GM19351 (cell line): ENCODE results near the gene SEMA6D.

Experiments
- ATAC-seq: cut with Tn5 transposase; IDR thresholded peaks from one replicate; pipeline ENCODE4 v1.9.1; 2021; ENCODE audit warnings: mild to moderate bottlenecking, moderate library complexity; ENCODE audit not compliant: unreplicated experiment

SEMA6D gene

GRCh38 chr15:47780971-47781370, 63.7 kb downstream of the SEMA6D start:
- no peak for ATAC-seq

GRCh38 chr15:47781527-47781926, 64.2 kb downstream of the SEMA6D start:
- ATAC-seq, result no peak

- ATAC-seq, result no peak
Measured at GRCh38 chr15:47784820-47785219, 67.5 kb downstream of the SEMA6D start.

GRCh38 chr15:47786371-47786770, 69.1 kb downstream of the SEMA6D start:
- ATAC-seq, result no peak

GRCh38 chr15:47787875-47788274, 70.6 kb downstream of the SEMA6D start:
- ATAC-seq, result no peak

GRCh38 chr15:47788685-47789084, 71.4 kb downstream of the SEMA6D start:
- ATAC-seq, result no peak

- ATAC-seq, result no peak
Measured at GRCh38 chr15:47791161-47791560, 73.9 kb downstream of the SEMA6D start.

- no peak for ATAC-seq
Measured at GRCh38 chr15:47792231-47792630, 74.9 kb downstream of the SEMA6D start.

GRCh38 chr15:47794252-47794914, 77.1 kb downstream of the SEMA6D start:
- ATAC-seq, result peak; percentile 51

- ATAC-seq, result no peak
Measured at GRCh38 chr15:47795864-47796263, 78.6 kb downstream of the SEMA6D start.

GRCh38 chr15:47796339-47796738, 79.0 kb downstream of the SEMA6D start:
- ATAC-seq, result no peak

- ATAC-seq, result no peak
Measured at GRCh38 chr15:47796830-47797229, 79.5 kb downstream of the SEMA6D start.

GRCh38 chr15:47801522-47801921, 84.2 kb downstream of the SEMA6D start:
- no peak for ATAC-seq

- ATAC-seq, result no peak
Measured at GRCh38 chr15:47802216-47802615, 84.9 kb downstream of the SEMA6D start.

- no peak for ATAC-seq
Measured at GRCh38 chr15:47803767-47804166, 86.5 kb downstream of the SEMA6D start.

GRCh38 chr15:47804733-47805132, 87.4 kb downstream of the SEMA6D start:
- ATAC-seq, result no peak

- ATAC-seq, result no peak
Measured at GRCh38 chr15:47806008-47806407, 88.7 kb downstream of the SEMA6D start.

GRCh38 chr15:47811172-47811571, 93.9 kb downstream of the SEMA6D start:
- ATAC-seq, result no peak

GRCh38 chr15:47812470-47812999, 95.2 kb downstream of the SEMA6D start:
- peak; percentile 73 for ATAC-seq

- peak; percentile 87 for ATAC-seq
Measured at GRCh38 chr15:47813748-47814384, 96.6 kb downstream of the SEMA6D start.

GRCh38 chr15:47814620-47815019, 97.3 kb downstream of the SEMA6D start:
- ATAC-seq, result no peak

GRCh38 chr15:47817969-47818548, 100.8 kb downstream of the SEMA6D start:
- ATAC-seq, result no peak
